SK-N-SH (cell line): ENCODE results near the gene NOS1. TPM values are rescaled to one million over a fixed set of nuclear protein-coding genes. Genes with fewer than 3 reads are reported as not detected.

Experiments used
- CTCF ChIA-PET: fragments of 300-600, 350-600 bp; formaldehyde crosslinking; extraction: SDS; loops from one replicate; lab custom pipeline; 2021; lab: Yijun Ruan, JAX
- POLR2A ChIA-PET: fragments of 350-600 bp; sonication (Branson Sonifier 250); formaldehyde crosslinking; extraction: SDS; loops from one replicate; lab custom pipeline; 2020; ENCODE audit warnings: antibody characterized with exemption, inconsistent platforms; lab: Yijun Ruan, JAX
- DNase-seq: peaks from one replicate; pipeline ENCODE4 v3.0.0; 2012
- H2AFZ ChIP-seq: fragments of 200-600 bp; sonication (generic); 2 replicates; pipeline ENCODE4 v1.8.1; 2016; ENCODE audit warnings: antibody characterized with exemption, mild to moderate bottlenecking, low read depth
- H3F3A ChIP-seq: fragments of 200-600 bp; sonication (generic); replicated peaks from 2 replicates; pipeline ENCODE3; 2016; ENCODE audit warnings: antibody characterized with exemption, mild to moderate bottlenecking; ENCODE audit not compliant: insufficient read depth
- H3K27ac ChIP-seq, 2 experiments: fragments of 200-500 bp in 1 of 2; fragments of 200-600 bp in 1 of 2; sonication (Bioruptor generic) in 1 of 2; sonication (generic), shearing (Covaris generic) in 1 of 2; 2 replicates each; pipeline versions ENCODE4 v1.5.1 to v1.6.1; 2014 to 2016; ENCODE audit warnings: low read depth in 2 of 2, inconsistent platforms in 1 of 2, low read length in 1 of 2, mild to moderate bottlenecking in 1 of 2, mixed read lengths in 1 of 2
- H3K27me3 ChIP-seq: fragments of 200-600 bp; sonication (generic), shearing (Covaris generic); 2 replicates; pipeline ENCODE4 v1.6.1; 2016; ENCODE audit warnings: mixed run types; ENCODE audit not compliant: insufficient read depth
- H3K36me3 ChIP-seq, 2 experiments: fragments of 200-500 bp in 1 of 2; fragments of 200-600 bp in 1 of 2; sonication (Bioruptor generic) in 1 of 2; sonication (generic) in 1 of 2; replicated peaks in 1 of 2; 2 replicates each; pipeline versions ENCODE3 to v1.5.1; 2014 to 2016; ENCODE audit warnings: low read length in 1 of 2, mild to moderate bottlenecking in 1 of 2; ENCODE audit not compliant: insufficient read depth in 2 of 2, control insufficient read depth in 1 of 2
- H3K4me1 ChIP-seq, 2 experiments: fragments of 200-500 bp in 1 of 2; fragments of 200-600 bp in 1 of 2; sonication (Bioruptor generic) in 1 of 2; sonication (generic), shearing (Covaris generic) in 1 of 2; 2 replicates each; pipeline versions ENCODE4 v1.5.1 to v1.6.1; 2014 to 2016; ENCODE audit warnings: low read depth in 1 of 2, low read length in 1 of 2, mixed run types in 1 of 2; ENCODE audit not compliant: insufficient read depth in 2 of 2, control insufficient read depth in 1 of 2
- H3K4me2 ChIP-seq: fragments of 200-600 bp; sonication (generic), shearing (Covaris generic); 2 replicates; pipeline ENCODE4 v1.6.1; 2017; ENCODE audit warnings: mixed run types
- H3K4me3 ChIP-seq, 2 experiments: fragments of 200-500 bp in 1 of 2; fragments of 200-600 bp in 1 of 2; sonication (Bioruptor generic) in 1 of 2; sonication (generic), shearing (Covaris generic) in 1 of 2; 2 replicates each; pipeline versions ENCODE4 v1.5.1 to v1.8.1; 2014 to 2016; ENCODE audit warnings: low read depth in 2 of 2, inconsistent platforms in 1 of 2, low read length in 1 of 2, mild to moderate bottlenecking in 1 of 2, mixed read lengths in 1 of 2, moderate library complexity in 1 of 2
- H3K79me2 ChIP-seq: fragments of 200-600 bp; sonication (generic); 2 replicates; pipeline ENCODE4 v1.8.1; 2017; ENCODE audit warnings: mild to moderate bottlenecking; ENCODE audit not compliant: insufficient read depth
- H3K9ac ChIP-seq: fragments of 200-600 bp; sonication (generic); 2 replicates; pipeline ENCODE4 v1.6.1; 2017; ENCODE audit warnings: mixed run types
- H3K9me2 ChIP-seq: fragments of 200-600 bp; sonication (generic); 2 replicates; pipeline ENCODE4 v1.6.1; 2017; ENCODE audit warnings: mixed run types
- H3K9me3 ChIP-seq: fragments of 200-600 bp; sonication (generic); 2 replicates; pipeline ENCODE4 v1.6.1; 2017; ENCODE audit warnings: mixed run types, mild to moderate bottlenecking, moderate library complexity
- H4K20me1 ChIP-seq: fragments of 200-600 bp; sonication (generic); 2 replicates; pipeline ENCODE4 v1.6.1; 2017; ENCODE audit warnings: mild to moderate bottlenecking, mixed run types; ENCODE audit not compliant: insufficient read depth
- CTCF ChIP-seq: fragments of 200-600 bp; sonication (generic); IDR thresholded peaks from 2 replicates; pipeline ENCODE4 v1.6.1; 2017; ENCODE audit warnings: antibody characterized with exemption, mild to moderate bottlenecking, moderate library complexity
- EP300 ChIP-seq, 2 experiments: IDR thresholded peaks; 2 replicates each; pipeline versions ENCODE4 v1.4.0 to v1.6.1; 2012; ENCODE audit warnings: borderline replicate concordance in 1 of 2, low read depth in 1 of 2, low read length in 1 of 2
- FOXJ3 ChIP-seq: sonication (generic); formaldehyde crosslinking; IDR thresholded peaks from 2 replicates; pipeline ENCODE4 v1.5.1; 2020; ENCODE audit warnings: mild to moderate bottlenecking, missing genetic modification reagents
- FOXM1 ChIP-seq: IDR thresholded peaks from 2 replicates; pipeline ENCODE4 v1.4.0; 2012; ENCODE audit warnings: low read depth, mild to moderate bottlenecking
- GABPA ChIP-seq: IDR thresholded peaks from 2 replicates; pipeline ENCODE4 v1.4.0; 2012; ENCODE audit warnings: low read depth, mild to moderate bottlenecking
- JUND ChIP-seq: IDR thresholded peaks from 2 replicates; pipeline ENCODE4 v1.4.0; 2012
- NRF1 ChIP-seq: IDR thresholded peaks from 2 replicates; pipeline ENCODE4 v1.6.1; 2012; ENCODE audit warnings: low read depth, mild to moderate bottlenecking, low read length
- PBX3 ChIP-seq: IDR thresholded peaks from 2 replicates; pipeline ENCODE4; 2012
- POLR2AphosphoS5 ChIP-seq: IDR thresholded peaks from 2 replicates; pipeline ENCODE4 v1.6.1; 2012; ENCODE audit warnings: low read depth, low read length
- RCOR1 ChIP-seq: fragments of 150-350 bp; IDR thresholded peaks from 2 replicates; pipeline ENCODE4 v1.6.1; 2017; ENCODE audit warnings: antibody characterized with exemption, low read length
- RXRA ChIP-seq: IDR thresholded peaks from 2 replicates; pipeline ENCODE4 v1.4.0; 2012; ENCODE audit warnings: low read depth, mild to moderate bottlenecking, borderline replicate concordance
- TCF12 ChIP-seq: IDR thresholded peaks from 2 replicates; pipeline ENCODE4 v1.4.0; 2012
- USF1 ChIP-seq: IDR thresholded peaks from 2 replicates; pipeline ENCODE4 v1.4.0; 2012; ENCODE audit warnings: low read depth, borderline replicate concordance
- ZBTB33 ChIP-seq: IDR thresholded peaks from 2 replicates; pipeline ENCODE4 v1.4.0; 2012; ENCODE audit warnings: low read depth, borderline replicate concordance
- WGBS: methylation state at CpG from one replicate; pipeline ENCODE4 v1.1.6; 2017; ENCODE audit warnings: low lambda C conversion rate; 5-methylcytosine and 5-hydroxymethylcytosine counted together
- polyA plus RNA-seq, 3 experiments: library from polyadenylated mRNA; depleted of rRNA; stranded (reverse); fragments of >200 nt; gene quantifications; 2 replicates each; pipeline ENCODE4 v1.2.3, GENCODE V29; 2012
- TF ChIP-seq, protein P1 (sequence below): IDR thresholded peaks from 2 replicates; pipeline ENCODE4 v1.6.1; 2012; ENCODE audit warnings: mild to moderate bottlenecking, low read depth, low read length, moderate library complexity

The NOS1 gene
- polyA plus RNA-seq, 1 of the 3 experiments (the other 2 are of a cell fraction) = 0.02 TPM

GRCh38 chr12:117356048-117356447, 5.4 kb downstream of the NOS1 start:
- H3K4me1 ChIP-seq = peaks cover 0 to 15% of the 10 kb centered on the region in 2 experiments; a peak in 1 of 4 replicates
- no peaks in the 10 kb centered on the region for H3K9me2 ChIP-seq
- H3K36me3 ChIP-seq = no peaks in the 10 kb centered on the region
- no peak overlapping the region for H3K9ac ChIP-seq
- H3K4me3 ChIP-seq = no peak overlapping the region
- CTCF ChIA-PET = interaction anchor here (1.2 to 1.9 kb wide), 5 partner anchors 11 to 501 kb away, joined by 3 to 11 read pairs (median 3); no protein-coding TSS in a partner anchor
- H4K20me1 ChIP-seq = no peaks in the 10 kb centered on the region
- POLR2A ChIA-PET = no interaction called here
- H2AFZ ChIP-seq = no peak overlapping the region
- no peaks in the 10 kb centered on the region for H3K9me3 ChIP-seq
- 0% methylated on average over 1 of the region's 1 CpG for WGBS
- DNase-seq = no peak
- H3K79me2 ChIP-seq = no peaks in the 10 kb centered on the region
- no peak overlapping the region for H3K27ac ChIP-seq
- H3K27me3 ChIP-seq = peaks cover 10% of the 10 kb centered on the region
- no peaks in the 10 kb centered on the region for H3F3A ChIP-seq
- TF ChIP-seq POLR2AphosphoS5 (no peak), ZBTB33 (no peak), PBX3 (no peak), FOXM1 (no peak), GABPA (no peak)
- no peak overlapping the region for H3K4me2 ChIP-seq

DNA sequence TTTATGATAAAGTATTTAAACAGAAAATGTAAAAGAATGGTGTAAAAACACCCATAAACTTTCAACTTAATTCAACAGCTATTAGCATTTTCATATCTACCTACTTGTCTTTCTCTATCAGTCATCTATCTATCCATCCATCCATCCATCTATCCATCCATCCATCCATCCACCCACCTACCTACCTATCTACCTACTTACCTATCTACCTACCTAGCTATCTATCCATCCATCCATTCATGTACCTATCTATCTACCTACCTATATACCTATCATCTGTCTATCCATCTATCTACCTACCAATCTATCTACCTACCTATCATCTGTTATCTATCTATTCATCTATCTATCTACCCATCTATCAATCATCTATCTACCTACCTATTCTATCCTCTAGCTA, 8.5 kb downstream of the NOS1 start:
- peaks cover 0 to 4% of the 10 kb centered on the region in 2 experiments; a peak in 1 of 4 replicates for H3K4me1 ChIP-seq
- no peak overlapping the region for H3K27ac ChIP-seq
- no peaks in the 10 kb centered on the region for H4K20me1 ChIP-seq
- H3F3A ChIP-seq = no peaks in the 10 kb centered on the region
- no peaks in the 10 kb centered on the region for H3K9me3 ChIP-seq
- H3K4me3 ChIP-seq = no peak overlapping the region
- no peaks in the 10 kb centered on the region for H3K36me3 ChIP-seq
- H3K79me2 ChIP-seq = no peaks in the 10 kb centered on the region
- POLR2A ChIA-PET = no interaction called here
- CTCF ChIA-PET = interaction anchor here (0.9 to 3.2 kb wide), 3 partner anchors 14 to 485 kb away, joined by 3 to 11 read pairs (median 8); no protein-coding TSS in a partner anchor
- no peak for DNase-seq
- H3K27me3 ChIP-seq = no peaks in the 10 kb centered on the region; the same call in 1 of the 2 replicates
- H3K9ac ChIP-seq = no peak overlapping the region
- no peak overlapping the region for H3K4me2 ChIP-seq
- no peaks in the 10 kb centered on the region for H3K9me2 ChIP-seq
- H2AFZ ChIP-seq = no peak overlapping the region
- TF ChIP-seq USF1 = no peak
- TF ChIP-seq RXRA = no peak
- no peak for TF ChIP-seq FOXJ3 (CRISPR knock-in tag)
- no peak for TF ChIP-seq FOXM1
- no peak for TF ChIP-seq NRF1
- TF ChIP-seq GABPA = no peak
- no peak for TF ChIP-seq TCF12
- TF ChIP-seq, protein P1, sequence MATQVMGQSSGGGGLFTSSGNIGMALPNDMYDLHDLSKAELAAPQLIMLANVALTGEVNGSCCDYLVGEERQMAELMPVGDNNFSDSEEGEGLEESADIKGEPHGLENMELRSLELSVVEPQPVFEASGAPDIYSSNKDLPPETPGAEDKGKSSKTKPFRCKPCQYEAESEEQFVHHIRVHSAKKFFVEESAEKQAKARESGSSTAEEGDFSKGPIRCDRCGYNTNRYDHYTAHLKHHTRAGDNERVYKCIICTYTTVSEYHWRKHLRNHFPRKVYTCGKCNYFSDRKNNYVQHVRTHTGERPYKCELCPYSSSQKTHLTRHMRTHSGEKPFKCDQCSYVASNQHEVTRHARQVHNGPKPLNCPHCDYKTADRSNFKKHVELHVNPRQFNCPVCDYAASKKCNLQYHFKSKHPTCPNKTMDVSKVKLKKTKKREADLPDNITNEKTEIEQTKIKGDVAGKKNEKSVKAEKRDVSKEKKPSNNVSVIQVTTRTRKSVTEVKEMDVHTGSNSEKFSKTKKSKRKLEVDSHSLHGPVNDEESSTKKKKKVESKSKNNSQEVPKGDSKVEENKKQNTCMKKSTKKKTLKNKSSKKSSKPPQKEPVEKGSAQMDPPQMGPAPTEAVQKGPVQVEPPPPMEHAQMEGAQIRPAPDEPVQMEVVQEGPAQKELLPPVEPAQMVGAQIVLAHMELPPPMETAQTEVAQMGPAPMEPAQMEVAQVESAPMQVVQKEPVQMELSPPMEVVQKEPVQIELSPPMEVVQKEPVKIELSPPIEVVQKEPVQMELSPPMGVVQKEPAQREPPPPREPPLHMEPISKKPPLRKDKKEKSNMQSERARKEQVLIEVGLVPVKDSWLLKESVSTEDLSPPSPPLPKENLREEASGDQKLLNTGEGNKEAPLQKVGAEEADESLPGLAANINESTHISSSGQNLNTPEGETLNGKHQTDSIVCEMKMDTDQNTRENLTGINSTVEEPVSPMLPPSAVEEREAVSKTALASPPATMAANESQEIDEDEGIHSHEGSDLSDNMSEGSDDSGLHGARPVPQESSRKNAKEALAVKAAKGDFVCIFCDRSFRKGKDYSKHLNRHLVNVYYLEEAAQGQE = no peak
- TF ChIP-seq CTCF = no peak
- TF ChIP-seq JUND = no peak
- TF ChIP-seq ZBTB33 = no peak
- TF ChIP-seq RCOR1 = no peak
- TF ChIP-seq EP300 (IDR thresholded peaks at IDR 0.05; ENCODE audit: borderline replicate concordance in 1 of 2, low read depth in 1 of 2, low read length in 1 of 2) = no peak
